HG03039 (cell line): ENCODE data around the gene MME.
"Not testable (repeated sequence)": the region's sequence is repeated elsewhere in the genome, so short reads cannot be mapped to it uniquely, and the experiment has no call there.

Experiments used
- ATAC-seq: cut with Tn5 transposase; IDR thresholded peaks from one replicate; pipeline ENCODE4 v1.9.1; 2021; ENCODE audit warnings: mild to moderate bottlenecking, moderate library complexity; ENCODE audit not compliant: unreplicated experiment

Gene MME

DNA sequence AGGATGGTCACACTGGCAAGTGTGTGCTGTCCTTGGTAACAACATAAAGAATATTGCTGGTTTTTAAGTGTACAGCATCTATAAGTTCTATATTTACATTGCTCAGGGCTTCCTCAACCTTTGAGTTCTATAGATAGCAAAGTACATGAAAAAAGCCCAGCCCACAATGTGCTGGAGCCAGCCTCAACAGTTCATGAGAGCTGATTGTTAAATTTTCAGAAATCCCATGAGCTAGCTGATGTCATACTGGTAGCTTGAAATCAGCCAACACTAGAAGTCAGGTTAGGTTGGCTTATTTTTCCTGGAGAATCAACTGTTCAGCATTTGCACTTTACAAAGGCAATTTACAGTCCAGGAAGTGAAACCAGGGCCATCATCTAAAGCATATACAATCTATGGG, 110.6 kb downstream of the MME start:
- no peak for ATAC-seq

DNA sequence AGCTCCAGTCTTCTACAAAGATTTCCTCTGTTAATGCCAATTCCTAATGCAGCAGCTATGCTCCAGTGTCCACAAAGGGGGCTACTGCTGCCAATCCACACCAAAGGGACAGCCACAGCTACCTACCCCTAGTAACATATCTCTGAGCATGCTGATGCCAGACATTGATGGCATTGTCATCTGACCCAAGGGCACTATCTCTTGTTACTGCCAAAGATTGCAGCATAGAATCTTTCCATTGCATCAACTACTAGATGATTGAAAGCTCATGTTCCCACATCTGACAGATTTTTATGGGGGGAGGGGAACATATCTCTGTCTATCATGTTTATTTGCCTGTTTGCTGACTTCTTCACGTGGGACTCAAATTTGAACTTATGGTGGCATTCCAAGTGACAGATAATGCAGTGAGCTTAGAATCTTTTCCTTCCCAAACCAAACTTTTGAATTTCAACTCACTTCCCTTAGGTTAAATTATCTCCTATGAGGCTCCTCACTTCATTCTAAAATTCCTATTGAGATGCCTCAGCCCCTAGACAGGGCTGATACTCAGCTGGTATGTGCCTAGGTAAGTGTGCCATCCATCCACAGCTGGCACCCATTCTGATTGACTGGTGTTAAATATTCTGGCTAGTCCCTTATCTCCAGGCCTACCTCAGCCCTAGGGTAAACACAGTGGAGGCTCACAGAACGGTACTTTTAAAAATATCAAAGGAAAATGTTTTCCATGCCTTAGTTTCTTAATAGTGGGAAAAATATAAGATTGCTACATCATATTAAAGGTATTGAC, 113.0 kb downstream of the MME start:
- no peak for ATAC-seq

DNA sequence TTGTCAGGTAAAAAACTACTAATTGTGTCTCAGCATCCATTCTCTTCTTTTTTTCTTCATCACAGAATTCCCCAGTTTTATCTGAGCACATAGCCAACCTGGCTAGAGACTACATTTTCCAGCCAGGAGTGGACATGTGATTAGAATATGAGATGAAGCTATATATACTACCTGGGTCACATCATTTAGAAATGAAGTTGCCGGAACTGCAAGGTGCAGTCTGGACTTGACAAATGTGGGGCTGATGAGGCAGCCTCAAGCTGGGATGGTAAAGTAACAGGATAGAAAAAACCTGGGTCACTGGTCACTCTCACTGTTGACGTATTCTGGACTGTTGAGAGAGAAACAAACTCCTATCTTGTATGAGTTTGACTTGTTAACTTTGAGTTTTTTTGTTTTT, 113.7 kb downstream of the MME start:
- ATAC-seq = no peak

DNA sequence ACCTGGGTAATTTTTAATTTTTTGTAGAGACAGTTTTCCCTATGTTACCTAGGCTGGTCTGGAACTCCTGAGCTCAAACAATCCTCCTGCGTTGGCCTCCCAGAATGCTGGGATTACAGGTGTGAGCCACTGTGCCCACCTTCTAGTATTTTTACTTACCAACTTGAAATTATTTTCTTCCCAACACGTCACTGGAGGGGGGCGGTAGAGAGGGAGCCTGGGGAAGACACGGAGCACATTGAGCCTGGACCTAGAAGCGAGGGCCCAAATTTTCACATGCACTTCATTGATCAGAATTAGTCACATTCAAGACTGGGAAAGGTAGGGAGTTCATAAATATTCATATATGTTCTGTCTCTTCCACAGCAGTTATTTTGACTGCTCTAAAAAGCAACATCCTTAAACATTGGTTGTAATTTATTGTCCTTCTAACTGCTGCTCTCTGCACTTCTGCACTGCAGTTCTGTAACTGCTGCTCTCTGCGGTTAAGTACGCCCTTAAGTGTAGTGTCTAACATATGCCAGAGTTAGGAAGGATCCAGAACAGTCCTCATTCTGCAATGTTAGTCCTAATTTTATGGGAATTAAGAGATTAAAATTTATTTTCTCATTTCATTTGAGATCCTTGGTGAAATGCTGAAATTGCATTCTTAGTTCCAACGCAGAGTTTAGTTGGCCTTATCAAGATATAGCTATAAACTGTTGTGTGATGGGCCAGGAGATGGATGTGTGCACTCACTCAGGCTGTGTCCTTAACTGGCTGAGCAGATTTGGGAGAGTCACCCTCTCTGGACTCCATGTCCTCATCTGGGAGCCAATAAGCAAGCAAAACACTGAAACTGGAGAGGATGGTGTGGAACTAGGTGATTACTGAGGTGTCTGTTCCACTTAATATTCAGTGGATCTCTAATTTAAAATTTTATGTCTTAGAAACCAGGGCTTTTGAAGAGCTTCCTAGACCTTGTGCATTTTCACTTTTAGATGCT, 115.1 kb downstream of the MME start:
- ATAC-seq = no peak

DNA sequence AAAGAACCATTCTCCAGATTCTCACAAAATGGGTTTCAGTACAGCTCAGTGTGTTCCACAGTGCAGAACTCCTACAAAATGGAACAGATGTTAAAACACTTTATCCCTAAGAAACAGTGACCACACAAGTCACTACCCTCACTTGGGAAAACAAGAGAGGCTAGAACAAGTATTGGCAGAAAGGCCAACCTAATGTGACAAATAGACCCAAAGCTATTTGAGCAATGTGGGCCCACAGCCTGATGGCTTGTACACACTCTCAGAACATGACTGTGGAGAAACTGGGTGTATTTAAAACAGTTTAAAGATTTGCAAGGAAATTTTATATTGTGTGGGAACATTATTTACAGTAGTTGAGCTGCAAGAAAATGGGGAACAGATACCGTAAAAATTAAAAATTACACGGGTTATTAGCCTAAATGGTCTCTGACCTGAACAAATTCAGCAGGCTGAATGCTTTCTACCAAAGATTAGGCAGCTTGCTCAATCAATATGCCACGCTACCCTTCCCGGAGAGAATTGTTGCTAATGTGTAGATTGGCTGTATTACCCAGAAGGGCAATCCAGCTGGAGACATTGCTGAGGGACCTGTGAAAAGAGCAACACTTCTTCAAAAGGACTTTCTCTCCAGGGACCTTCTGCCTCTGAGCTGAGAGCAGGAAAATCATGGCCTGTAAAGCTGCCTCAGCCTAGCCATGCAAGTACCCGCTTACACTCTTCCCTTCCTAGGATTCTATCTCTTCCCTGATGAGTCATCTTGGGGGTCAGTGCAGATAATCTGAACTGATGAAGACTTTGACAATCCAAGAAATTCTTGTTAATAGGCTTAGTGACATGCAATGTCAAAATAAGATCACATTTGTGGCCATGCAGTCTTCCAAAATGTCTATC, 116.3 kb downstream of the MME start:
- ATAC-seq = no peak

DNA sequence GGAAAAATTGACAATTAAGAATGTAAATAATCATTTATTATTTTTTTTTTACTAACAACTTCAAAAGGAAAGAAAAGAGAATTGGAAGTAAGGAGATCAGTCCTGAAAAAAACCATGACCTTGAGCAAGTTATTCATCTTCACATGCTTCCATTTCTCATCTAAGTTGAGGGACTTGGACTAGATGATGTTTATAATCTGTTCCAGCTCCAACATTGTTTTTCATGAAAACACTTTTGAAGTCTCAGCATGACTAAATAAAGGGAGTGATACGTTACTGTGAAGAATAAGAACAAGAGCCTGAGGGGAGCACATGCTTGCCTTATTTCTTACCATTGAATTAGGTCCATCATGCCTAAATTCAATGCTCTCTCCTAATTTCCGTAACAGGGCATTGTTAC, 117.7 kb downstream of the MME start:
- no peak for ATAC-seq

DNA sequence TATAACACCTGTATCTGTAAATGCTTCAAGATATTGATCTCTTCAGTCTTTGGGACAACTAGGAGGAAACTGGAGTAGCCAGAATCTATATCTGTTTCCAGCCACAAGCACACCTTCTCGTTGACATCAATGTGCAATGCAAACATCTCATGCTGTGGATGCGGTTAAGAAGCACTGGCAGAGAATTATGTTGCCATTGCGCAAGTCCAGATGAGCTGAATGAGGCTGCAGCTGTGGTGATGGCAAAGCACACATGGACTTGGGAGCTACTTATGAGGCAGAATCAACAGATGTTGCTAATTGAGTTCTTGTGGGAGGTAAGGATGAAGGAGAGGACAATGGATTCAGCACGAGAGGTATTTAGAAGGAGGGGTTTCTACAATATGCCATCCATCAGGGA, 122.5 kb downstream of the MME start:
- ATAC-seq = no peak

DNA sequence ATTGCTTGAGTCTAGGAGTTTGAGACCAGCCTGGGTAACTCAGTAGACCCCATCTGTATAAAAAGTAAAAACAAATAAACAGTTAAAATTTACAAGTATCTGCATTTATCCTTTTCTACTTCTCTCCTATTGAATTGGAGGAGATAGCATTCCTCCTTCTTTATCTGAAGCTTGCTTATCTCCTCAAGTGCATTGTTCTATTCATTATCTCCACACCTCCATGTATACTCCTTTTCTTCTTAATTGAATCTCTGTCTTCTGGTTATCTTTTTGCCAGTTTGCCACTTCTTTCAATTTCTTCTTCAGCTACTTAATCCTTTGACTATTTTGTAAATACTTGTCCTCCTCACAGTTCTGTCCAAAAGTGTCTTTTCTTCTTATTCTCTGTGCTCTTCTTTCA, 124.7 kb downstream of the MME start:
- ATAC-seq = no peak

DNA sequence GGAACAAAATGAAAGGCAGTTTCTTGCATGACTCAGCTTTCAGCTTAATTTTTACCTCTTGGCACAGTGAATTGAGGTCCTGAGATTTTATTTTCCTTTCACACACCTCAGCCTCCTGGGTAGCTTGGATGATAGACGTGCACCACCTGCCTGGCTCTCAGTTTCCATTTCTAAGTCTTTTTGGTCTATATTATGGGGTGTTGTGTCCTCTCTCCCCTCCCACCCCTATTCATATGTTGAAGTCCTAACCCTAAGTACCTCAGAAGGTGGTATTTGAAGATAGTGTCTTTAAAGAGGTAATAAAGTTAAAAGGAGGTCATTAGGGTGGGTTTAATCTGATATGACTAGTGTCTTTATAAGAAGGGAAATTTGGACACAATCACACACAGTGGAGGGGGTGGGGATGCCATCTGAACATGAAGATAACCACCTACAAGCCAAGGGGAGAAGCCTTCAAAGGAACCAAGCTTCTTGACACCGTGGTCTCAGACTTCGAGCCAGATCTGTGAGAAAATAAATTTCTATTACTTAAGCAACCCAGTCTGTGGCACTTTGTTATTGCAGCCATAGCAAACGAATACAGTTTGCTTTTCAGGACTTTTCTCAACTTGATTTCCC, 128.2 kb downstream of the MME start:
- ATAC-seq = no peak

DNA sequence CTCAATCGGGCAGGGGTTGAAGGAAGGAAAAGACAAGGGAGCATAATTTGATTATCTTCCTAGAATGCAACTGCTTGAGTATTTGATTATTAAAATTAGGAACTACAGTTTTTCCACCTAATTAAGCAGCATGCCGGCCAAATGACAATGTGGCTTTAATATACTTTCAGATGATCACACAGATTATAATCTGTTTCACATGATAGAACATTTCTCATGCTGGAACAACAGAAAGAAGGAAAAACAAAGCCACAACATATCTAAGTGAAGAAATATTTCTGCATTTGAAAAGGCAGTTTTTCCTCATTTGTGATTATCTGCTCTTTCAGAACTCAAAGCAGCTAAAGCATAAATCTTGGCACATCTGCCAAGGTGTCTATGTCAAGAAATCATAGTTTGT, 130.6 kb downstream of the MME start:
- ATAC-seq = no peak

DNA sequence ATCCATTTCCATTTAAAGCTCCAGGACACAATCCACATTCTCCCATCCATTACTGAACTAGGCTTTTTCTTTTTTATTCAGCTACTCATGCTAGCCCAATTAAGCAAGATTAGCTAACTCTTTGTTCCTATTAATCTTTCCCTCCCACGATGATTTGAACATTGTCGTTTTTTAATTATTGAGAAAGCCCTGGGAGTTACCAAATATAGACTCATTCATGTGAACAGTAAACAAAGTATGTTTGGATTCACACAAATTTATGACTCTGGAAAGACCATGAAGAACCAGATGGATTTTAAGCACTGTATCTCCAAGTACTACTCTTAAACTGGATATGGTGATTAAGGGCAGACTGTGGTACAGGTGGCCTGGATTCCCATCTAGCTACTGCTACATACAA, 131.1 kb downstream of the MME start:
- no peak for ATAC-seq

DNA sequence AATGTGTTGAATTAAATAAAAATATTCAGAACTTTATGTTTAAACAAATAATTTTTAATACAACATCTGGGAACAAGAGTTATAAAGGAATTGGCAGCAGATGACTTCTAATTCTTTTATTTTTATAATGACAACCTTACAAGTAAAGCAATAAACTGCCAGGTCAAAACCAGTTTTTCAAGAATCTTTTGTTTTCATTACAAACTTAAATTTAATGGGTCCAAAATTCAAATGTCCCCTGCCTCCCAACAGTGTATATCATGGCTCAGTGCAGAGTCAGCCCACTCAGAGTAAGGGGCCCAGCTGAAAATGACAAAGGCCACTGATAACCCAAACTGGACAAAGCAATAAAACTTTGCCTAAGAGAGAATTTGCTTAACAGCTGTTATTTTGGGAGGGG, 131.8 kb downstream of the MME start:
- no peak for ATAC-seq

DNA sequence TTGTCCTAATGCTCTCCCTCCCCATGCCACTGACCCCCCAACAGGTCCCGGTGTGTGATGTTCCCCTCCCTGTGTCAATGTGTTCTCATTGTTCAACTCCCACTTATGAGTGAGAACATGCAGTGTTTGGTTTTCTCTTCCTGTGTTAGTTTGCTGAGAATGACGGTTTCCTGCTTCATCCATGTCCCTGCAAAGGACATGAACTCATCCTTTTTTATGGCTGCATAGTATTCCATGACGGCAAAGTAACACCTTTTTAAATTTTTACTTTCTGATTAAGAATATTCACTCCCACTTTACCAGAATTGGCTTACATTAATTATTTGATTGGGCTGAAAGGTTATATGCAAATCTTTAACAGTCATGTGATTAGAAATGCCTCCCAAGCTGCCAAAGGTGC, 135.9 kb downstream of the MME start:
- not testable (repeated sequence) for ATAC-seq

DNA sequence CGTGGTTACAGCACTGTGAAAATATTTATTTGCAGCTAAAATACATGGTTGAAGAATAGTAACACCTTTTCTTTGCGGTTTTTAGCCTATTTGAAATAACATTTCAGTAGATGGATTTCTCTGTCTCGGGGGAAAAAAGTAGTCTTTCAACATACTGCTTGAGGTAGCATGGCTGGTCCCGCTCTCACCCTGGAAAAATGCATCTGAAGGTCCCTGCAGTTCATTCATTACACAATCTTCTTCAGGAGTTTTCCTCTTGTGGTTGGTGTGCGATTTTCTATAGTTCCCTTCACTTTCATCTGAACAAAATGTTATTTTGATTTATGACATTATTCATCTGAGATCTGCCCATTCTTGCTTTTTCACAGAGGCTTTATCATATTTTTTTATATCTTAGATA, 137.5 kb downstream of the MME start:
- ATAC-seq = no peak

DNA sequence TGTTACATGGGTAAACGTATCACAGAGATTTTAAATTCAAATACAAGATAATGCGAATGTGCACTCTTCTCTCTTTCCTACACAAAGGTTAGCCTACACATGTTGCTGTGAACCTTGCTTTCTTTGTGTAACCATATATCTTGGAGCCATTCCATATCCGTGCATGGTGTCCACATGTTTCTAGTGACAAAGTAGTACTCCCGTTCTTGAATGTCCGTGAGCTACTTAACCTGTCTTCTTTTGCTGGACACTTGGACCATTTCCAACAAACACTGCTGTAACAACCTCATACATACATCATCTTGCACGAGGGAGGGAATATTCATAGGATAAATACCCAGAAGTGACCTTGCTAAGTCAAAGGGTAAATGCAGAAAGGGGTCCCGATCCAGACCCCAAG, 138.3 kb downstream of the MME start:
- no peak for ATAC-seq

DNA sequence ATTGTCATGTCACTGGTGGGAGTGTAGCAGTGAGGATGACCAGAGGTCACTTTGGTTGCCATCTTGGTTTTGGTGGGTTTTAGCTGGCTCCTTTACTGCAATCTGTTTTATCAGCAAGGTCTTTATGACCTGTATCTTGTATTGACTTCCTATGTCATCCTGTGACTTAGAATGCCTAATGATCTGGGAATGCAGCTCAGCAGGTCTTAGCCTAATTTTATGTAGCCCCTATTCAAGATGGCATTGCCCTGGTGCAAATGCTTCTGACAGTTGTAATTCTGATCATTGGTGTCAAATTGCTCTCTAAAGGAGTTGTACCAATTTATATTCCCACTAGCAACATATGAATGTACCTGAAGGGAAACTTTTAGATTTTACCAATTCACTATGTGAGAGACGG, 139.0 kb downstream of the MME start:
- no peak for ATAC-seq

DNA sequence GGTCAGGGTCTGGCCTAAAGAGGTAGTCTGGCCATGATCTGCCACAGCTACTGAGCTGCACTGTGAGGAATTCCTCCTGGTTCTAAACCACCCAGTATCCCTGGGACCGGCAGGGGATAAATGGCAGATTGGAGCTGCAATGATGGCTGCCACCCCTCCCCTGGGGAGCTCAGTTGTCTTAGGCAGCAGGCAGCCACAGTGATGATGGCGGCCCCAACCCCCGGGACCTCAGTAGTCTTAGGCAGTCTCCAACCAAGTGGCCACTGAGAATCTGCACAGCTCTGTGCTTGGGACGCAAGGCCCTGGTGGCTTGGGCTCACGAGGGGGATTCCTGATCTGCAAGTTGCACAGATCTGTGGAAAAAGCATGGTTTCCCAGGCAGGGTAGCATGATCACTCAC, 145.3 kb downstream of the MME start:
- no peak for ATAC-seq

DNA sequence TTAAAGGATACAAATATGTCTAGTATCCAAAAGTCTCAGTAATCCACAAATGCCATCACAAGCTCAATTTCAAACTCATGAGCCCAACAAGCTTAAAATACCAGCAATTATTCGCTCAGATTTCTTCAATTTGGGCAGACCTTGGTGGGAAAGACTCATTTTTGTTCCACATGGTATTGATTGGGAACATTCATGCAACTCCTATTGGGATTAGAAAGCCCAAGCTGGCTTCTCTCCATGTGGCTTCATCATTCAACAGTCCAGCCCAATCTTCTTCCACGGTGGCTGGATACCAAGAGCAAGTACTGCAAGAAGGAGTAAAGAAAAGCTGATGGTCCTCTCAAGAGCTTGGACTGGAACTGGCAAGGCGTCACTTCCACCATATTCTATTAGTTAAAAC, 147.0 kb downstream of the MME start:
- no peak for ATAC-seq

DNA sequence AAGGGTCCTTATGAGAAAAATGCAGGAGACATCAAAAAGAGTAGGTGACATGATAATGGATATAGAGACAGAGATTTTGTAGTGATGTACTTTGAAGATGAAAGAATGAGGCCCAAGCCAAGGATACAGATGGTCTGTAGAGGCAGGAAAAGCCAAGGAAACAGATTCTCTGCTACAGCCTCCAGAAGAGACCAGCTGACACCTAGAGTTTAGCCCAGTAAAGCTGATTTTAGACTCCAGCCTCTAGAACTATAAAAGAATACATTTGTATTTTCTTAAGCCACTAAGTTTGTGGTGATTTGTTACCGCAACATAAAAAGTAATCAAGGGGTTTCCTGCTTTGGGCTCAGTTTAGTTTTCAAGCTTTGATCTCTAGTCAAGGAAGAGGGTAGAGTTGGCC, 148.6 kb downstream of the MME start:
- ATAC-seq = no peak

DNA sequence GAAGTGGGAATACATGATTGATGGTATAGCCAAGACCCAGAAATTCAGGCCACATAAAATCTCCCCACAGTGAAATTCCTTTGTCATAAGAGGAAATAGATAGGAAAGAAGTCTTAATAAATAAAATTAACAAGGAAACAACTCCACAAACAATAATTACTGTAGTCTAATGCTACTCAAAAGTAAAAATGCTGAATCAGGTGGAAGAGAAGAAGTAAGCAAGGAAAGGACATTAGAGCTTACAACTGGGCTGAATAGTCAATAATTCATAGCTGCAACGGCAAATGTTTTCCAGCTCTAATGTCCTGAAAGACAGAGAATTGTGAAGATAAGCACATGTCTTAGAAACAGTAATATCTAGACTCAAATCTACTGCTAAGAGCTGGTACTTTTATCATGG, 149.0 kb downstream of the MME start:
- no peak for ATAC-seq

DNA sequence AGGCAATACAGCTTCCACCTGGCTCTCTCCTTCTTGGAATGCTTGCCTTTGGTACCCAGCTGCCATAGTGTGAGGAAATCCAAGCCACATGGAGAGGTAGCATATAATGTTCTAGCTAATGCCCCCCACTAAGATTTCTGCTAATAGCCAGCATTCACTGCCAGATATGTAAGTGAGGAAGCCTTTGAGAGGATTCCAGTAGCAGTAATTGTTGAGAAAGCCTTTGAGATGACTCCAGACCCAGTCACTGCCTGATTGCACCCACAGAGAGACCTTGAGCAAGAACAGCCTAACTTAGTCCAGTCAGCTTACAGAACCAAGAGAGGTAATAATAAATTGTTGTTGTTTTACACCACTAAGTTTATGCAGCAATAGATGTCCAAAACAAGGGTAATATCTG, 150.3 kb downstream of the MME start:
- ATAC-seq = no peak
